Esophagus muscularis mucosa (tissue), 3 donors: ENCODE measurements around the gene ADORA1.

Experiments used
- CTCF ChIP-seq, 3 experiments: fragments of 200-600 bp in 2 of 3; fragments of 450-650 bp in 1 of 3; sonication (generic) in 2 of 3; IDR thresholded peaks; one replicate each; pipeline ENCODE4 v1.5.1; 2017 to 2019; ENCODE audit warnings: antibody characterized with exemption in 3 of 3, mild to moderate bottlenecking in 2 of 3, moderate library complexity in 1 of 3
- POLR2A ChIP-seq: fragments of 450-650 bp; IDR thresholded peaks from one replicate; pipeline ENCODE4 v1.6.1; 2017; ENCODE audit warnings: antibody characterized with exemption, moderate library complexity, mild to moderate bottlenecking, low read depth

- no peak for TF ChIP-seq CTCF (IDR thresholded peaks at IDR 0.05)
- TF ChIP-seq POLR2A, result no peak
Observed at GRCh38 chr1:203153989-203154821, 26.7 kb downstream of the ADORA1 start.
